ENCODE data around the gene MSL2.

The MSL2 gene

DNA sequence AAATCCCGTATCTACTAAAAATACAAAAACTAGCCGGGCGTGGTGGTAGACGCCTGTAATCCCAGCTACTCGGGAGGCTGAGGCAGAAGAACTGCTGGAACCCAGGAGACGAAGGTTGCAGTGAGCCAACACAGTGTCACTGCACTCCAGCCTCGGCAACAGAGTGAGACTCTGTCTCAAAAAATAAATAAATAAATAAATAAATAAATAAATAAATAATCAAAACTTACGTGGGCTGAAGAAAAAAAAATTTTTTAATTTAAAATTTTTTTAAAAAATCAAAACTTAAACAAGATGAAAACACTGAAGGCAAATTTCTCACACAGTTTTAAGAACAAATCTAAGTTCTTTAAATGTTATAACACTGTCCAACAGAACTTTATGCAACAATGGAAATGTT is 14.4 kb downstream of the MSL2 start:
- no peak overlapping the region for H3K18ac ChIP-seq (ENCODE audit: low read depth in 1 of 2, low read length in 2 of 2)
- H4K91ac ChIP-seq (ENCODE audit: low read length), result no peak overlapping the region
- no peak overlapping the region for H3K9ac ChIP-seq (ENCODE audit: low read length)
- no peaks in the 10 kb centered on the region for H3K9me3 ChIP-seq (ENCODE audit: control insufficient read depth, low read length)
- no peak overlapping the region for H2BK12ac ChIP-seq (ENCODE audit: low read length in 2 of 2)
- whole genome bisulfite sequencing, result 100% methylated on average over 5 of the region's 8 CpGs
- H3K4me2 ChIP-seq (ENCODE audit: low read length, poor library complexity, severe bottlenecking), result no peak overlapping the region
- H3K14ac ChIP-seq (ENCODE audit: low read length in 2 of 2), result no peak overlapping the region
- no peaks in the 10 kb centered on the region for H3K36me3 ChIP-seq (ENCODE audit: control insufficient read depth in 1 of 2, insufficient read depth in 2 of 2, low read depth in 1 of 2, low read length in 2 of 2)
- H2BK120ac ChIP-seq (ENCODE audit: low read depth, low read length), result no peak overlapping the region
- DNase-seq, result no peak
- H3K27ac ChIP-seq (ENCODE audit: low read length, poor library complexity, severe bottlenecking), result no peak overlapping the region
- no peaks in the 10 kb centered on the region for H3K79me1 ChIP-seq (replicated peaks; ENCODE audit: low read length, poor library complexity, severe bottlenecking)
- H2AFZ ChIP-seq (ENCODE audit: low read depth, low read length), result no peak overlapping the region
- H2AK5ac ChIP-seq (ENCODE audit: low read length, severe bottlenecking), result no peak overlapping the region
- H3K4me3 ChIP-seq (ENCODE audit: insufficient read depth in 1 of 2, low read depth in 1 of 2, low read length in 2 of 2), result no peak overlapping the region
- H3K4me1 ChIP-seq (ENCODE audit: control insufficient read depth, insufficient read depth, low read depth, low read length), result peaks cover 10% of the 10 kb centered on the region
- no peak overlapping the region for H3K4ac ChIP-seq (ENCODE audit: low read depth in 1 of 2, low read length in 2 of 2)
- no peak overlapping the region for H3K23ac ChIP-seq (ENCODE audit: low read length in 2 of 2)
- no peak overlapping the region for H2BK5ac ChIP-seq (ENCODE audit: low read depth, low read length, poor library complexity, severe bottlenecking)
- H3K27me3 ChIP-seq (ENCODE audit: control insufficient read depth in 1 of 2, insufficient read depth in 1 of 2, low read length in 2 of 2), result no peaks in the 10 kb centered on the region
- no peak overlapping the region for H4K8ac ChIP-seq (ENCODE audit: low read length)
- H2BK15ac ChIP-seq (ENCODE audit: low read depth, poor library complexity, severe bottlenecking), result no peak overlapping the region

DNA sequence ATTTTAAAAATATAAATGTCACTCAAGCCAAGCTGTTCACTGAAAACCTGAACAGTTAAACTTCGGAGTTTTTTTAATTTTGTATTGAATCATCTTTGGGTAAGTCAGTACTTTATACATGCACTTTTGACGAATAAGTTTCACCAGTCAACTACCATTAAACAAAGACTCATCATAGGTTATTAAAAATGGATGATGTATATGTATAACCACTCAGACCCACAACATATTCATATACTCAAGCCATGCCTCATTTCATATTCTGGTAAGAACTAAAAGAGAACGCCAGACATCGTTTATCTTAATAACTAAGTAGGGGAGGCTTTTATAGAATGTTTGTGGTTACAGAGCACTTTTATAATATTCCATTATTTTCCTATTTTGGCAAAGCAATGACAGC is 18.3 kb downstream of the MSL2 start:
- Histone ChIP-seq H3K14ac (ENCODE audit: low read length in 2 of 2) (no peak overlapping the region), H3K9ac (ENCODE audit: low read length) (no peak overlapping the region), H3K79me1 (replicated peaks; ENCODE audit: low read length, poor library complexity, severe bottlenecking) (no peaks in the 10 kb centered on the region), H2AK5ac (ENCODE audit: low read length, severe bottlenecking) (no peak overlapping the region), H3K23ac (ENCODE audit: low read length in 2 of 2) (no peak overlapping the region), H3K27ac (ENCODE audit: low read length, poor library complexity, severe bottlenecking) (no peak overlapping the region), H2AFZ (ENCODE audit: low read depth, low read length) (no peak overlapping the region), H3K4ac (ENCODE audit: low read depth in 1 of 2, low read length in 2 of 2) (no peak overlapping the region), H2BK15ac (ENCODE audit: low read depth, poor library complexity, severe bottlenecking) (no peak overlapping the region), H3K4me3 (ENCODE audit: insufficient read depth in 1 of 2, low read depth in 1 of 2, low read length in 2 of 2) (no peak overlapping the region), H2BK120ac (ENCODE audit: low read depth, low read length) (no peak overlapping the region), H2BK12ac (ENCODE audit: low read length in 2 of 2) (no peak overlapping the region), H3K36me3 (ENCODE audit: control insufficient read depth in 1 of 2, insufficient read depth in 2 of 2, low read depth in 1 of 2, low read length in 2 of 2) (no peaks in the 10 kb centered on the region), H3K9me3 (ENCODE audit: control insufficient read depth, low read length) (no peaks in the 10 kb centered on the region), H4K8ac (ENCODE audit: low read length) (no peak overlapping the region), H3K4me2 (ENCODE audit: low read length, poor library complexity, severe bottlenecking) (no peak overlapping the region), H3K18ac (ENCODE audit: low read depth in 1 of 2, low read length in 2 of 2) (no peak overlapping the region), H4K91ac (ENCODE audit: low read length) (no peak overlapping the region), H2BK5ac (ENCODE audit: low read depth, low read length, poor library complexity, severe bottlenecking) (no peak overlapping the region), H3K27me3 (ENCODE audit: control insufficient read depth in 1 of 2, insufficient read depth in 1 of 2, low read length in 2 of 2) (no peaks in the 10 kb centered on the region), H3K4me1 (ENCODE audit: control insufficient read depth, insufficient read depth, low read depth, low read length) (peaks cover 9% of the 10 kb centered on the region)
- no CpG with 5 or more reads among the region's 4 CpGs for WGBS
- DNase-seq, result no peak

DNA sequence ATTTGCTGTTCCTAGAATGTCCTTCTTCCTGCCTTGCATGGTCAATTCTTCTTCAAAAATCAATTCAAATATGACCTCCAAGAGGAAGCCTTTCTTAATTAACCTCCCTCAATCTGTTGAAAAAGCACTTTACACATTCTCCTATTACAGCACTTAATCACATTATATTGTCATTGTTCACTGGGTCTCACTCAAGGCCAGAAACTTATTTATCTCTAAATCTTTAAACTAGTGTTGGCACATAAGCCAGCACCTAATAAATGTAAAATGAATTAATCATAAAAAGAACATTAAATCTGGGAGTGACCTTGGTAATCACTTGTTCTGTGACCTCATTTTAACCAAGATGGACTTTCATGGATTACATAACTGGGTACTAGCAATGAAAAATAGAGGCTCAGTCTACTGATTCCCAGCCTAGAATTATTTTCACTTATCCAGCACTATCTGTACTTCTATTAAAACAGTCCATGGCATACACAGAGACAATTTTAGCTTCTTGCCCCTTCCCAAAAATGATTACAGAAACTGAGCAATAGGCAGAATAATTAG is 22.1 kb downstream of the MSL2 start:
- Histone ChIP-seq H3K4me2 (ENCODE audit: low read length, poor library complexity, severe bottlenecking) (no peak overlapping the region), H3K4me1 (ENCODE audit: control insufficient read depth, insufficient read depth, low read depth, low read length) (peaks cover 3% of the 10 kb centered on the region), H2AFZ (ENCODE audit: low read depth, low read length) (no peak overlapping the region), H3K4me3 (ENCODE audit: insufficient read depth in 1 of 2, low read depth in 1 of 2, low read length in 2 of 2) (no peak overlapping the region), H2AK5ac (ENCODE audit: low read length, severe bottlenecking) (no peak overlapping the region), H3K14ac (ENCODE audit: low read length in 2 of 2) (no peak overlapping the region), H2BK12ac (ENCODE audit: low read length in 2 of 2) (no peak overlapping the region), H2BK5ac (ENCODE audit: low read depth, low read length, poor library complexity, severe bottlenecking) (no peak overlapping the region), H3K9ac (ENCODE audit: low read length) (no peak overlapping the region), H2BK120ac (ENCODE audit: low read depth, low read length) (no peak overlapping the region), H3K79me1 (replicated peaks; ENCODE audit: low read length, poor library complexity, severe bottlenecking) (no peaks in the 10 kb centered on the region), H3K4ac (ENCODE audit: low read depth in 1 of 2, low read length in 2 of 2) (no peak overlapping the region), H3K9me3 (ENCODE audit: control insufficient read depth, low read length) (no peaks in the 10 kb centered on the region), H3K27ac (ENCODE audit: low read length, poor library complexity, severe bottlenecking) (no peak overlapping the region), H4K8ac (ENCODE audit: low read length) (no peak overlapping the region), H3K36me3 (ENCODE audit: control insufficient read depth in 1 of 2, insufficient read depth in 2 of 2, low read depth in 1 of 2, low read length in 2 of 2) (no peaks in the 10 kb centered on the region), H4K91ac (ENCODE audit: low read length) (no peak overlapping the region), H3K27me3 (ENCODE audit: control insufficient read depth in 1 of 2, insufficient read depth in 1 of 2, low read length in 2 of 2) (no peaks in the 10 kb centered on the region), H2BK15ac (ENCODE audit: low read depth, poor library complexity, severe bottlenecking) (no peak overlapping the region), H3K23ac (ENCODE audit: low read length in 2 of 2) (no peak overlapping the region), H3K18ac (ENCODE audit: low read depth in 1 of 2, low read length in 2 of 2) (no peak overlapping the region)
- DNase-seq, result no peak

DNA sequence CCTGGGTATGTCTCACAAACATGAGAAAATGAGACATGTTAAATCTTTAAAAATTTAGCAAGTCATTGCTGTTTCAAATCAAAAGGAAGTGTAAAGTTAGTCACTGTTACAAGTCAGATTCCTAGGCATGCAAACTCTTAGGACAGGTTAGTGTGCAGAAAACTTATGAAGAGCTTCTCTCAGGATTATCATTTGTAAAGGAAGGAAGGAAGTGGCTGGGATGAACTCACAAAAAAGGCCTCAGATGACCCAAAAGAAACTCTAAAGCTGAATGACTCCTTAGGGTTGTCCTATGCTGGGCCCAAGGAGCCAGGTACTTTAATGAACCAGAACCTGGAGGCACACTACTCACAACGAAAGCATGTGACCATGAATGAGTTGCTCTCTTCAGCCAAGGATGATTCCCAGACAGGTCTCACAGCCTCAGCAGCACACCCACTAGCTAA is 25.0 kb downstream of the MSL2 start:
- Histone ChIP-seq H2BK15ac (ENCODE audit: low read depth, poor library complexity, severe bottlenecking) (no peak overlapping the region), H3K27ac (ENCODE audit: low read length, poor library complexity, severe bottlenecking) (peak overlapping the region; percentile 0), H2BK5ac (ENCODE audit: low read depth, low read length, poor library complexity, severe bottlenecking) (no peak overlapping the region), H3K79me1 (replicated peaks; ENCODE audit: low read length, poor library complexity, severe bottlenecking) (no peaks in the 10 kb centered on the region), H3K36me3 (ENCODE audit: control insufficient read depth in 1 of 2, insufficient read depth in 2 of 2, low read depth in 1 of 2, low read length in 2 of 2) (no peaks in the 10 kb centered on the region), H3K27me3 (ENCODE audit: control insufficient read depth in 1 of 2, insufficient read depth in 1 of 2, low read length in 2 of 2) (no peaks in the 10 kb centered on the region), H3K14ac (ENCODE audit: low read length in 2 of 2) (no peak overlapping the region), H3K4me3 (ENCODE audit: insufficient read depth in 1 of 2, low read depth in 1 of 2, low read length in 2 of 2) (no peak overlapping the region), H3K4me1 (ENCODE audit: control insufficient read depth, insufficient read depth, low read depth, low read length) (peaks cover 2% of the 10 kb centered on the region), H2AFZ (ENCODE audit: low read depth, low read length) (no peak overlapping the region), H2BK12ac (ENCODE audit: low read length in 2 of 2) (no peak overlapping the region), H2BK120ac (ENCODE audit: low read depth, low read length) (no peak overlapping the region), H2AK5ac (ENCODE audit: low read length, severe bottlenecking) (no peak overlapping the region), H3K4ac (ENCODE audit: low read depth in 1 of 2, low read length in 2 of 2) (no peak overlapping the region), H3K9me3 (ENCODE audit: control insufficient read depth, low read length) (no peaks in the 10 kb centered on the region), H3K23ac (ENCODE audit: low read length in 2 of 2) (no peak overlapping the region), H4K91ac (ENCODE audit: low read length) (no peak overlapping the region), H3K4me2 (ENCODE audit: low read length, poor library complexity, severe bottlenecking) (no peak overlapping the region), H3K18ac (ENCODE audit: low read depth in 1 of 2, low read length in 2 of 2) (no peak overlapping the region), H3K9ac (ENCODE audit: low read length) (peak overlapping the region; percentile 29), H4K8ac (ENCODE audit: low read length) (no peak overlapping the region)
- WGBS, result no CpG with 5 or more reads among the region's 1 CpG
- no peak for DNase-seq

Data from mesenchymal stem cell (in vitro differentiated cells and primary cell).